HepG2 (cell line): Measurements from ENCODE around the gene ABCC3. TPM values are rescaled to one million over a fixed set of nuclear protein-coding genes. Genes with fewer than 3 reads are reported as not detected.

Experiments
- FIP1L1 ChIP-seq: fragments of 200-400 bp; formaldehyde crosslinking; IDR thresholded peaks from 2 replicates; pipeline ENCODE4 v1.6.1; 2018; ENCODE audit warnings: low read depth, mild to moderate bottlenecking, low read length, moderate library complexity, borderline replicate concordance; ENCODE audit not compliant: insufficient read depth
- FOXO1 ChIP-seq: sonication (generic); formaldehyde crosslinking; IDR thresholded peaks from 2 replicates; pipeline ENCODE4 v1.4.0; 2020; ENCODE audit warnings: missing genetic modification reagents
- GATAD2A ChIP-seq: IDR thresholded peaks from 2 replicates; pipeline ENCODE4 v1.6.1; 2016
- HOMEZ ChIP-seq: IDR thresholded peaks from 2 replicates; pipeline ENCODE4 v1.6.1; 2016; ENCODE audit warnings: low read depth
- JDP2 ChIP-seq: sonication (generic); formaldehyde crosslinking; IDR thresholded peaks from 2 replicates; pipeline ENCODE4 v1.8.1; 2022; ENCODE audit warnings: missing genetic modification reagents, borderline replicate concordance
- JUNB ChIP-seq: sonication (generic); formaldehyde crosslinking; IDR thresholded peaks from 2 replicates; pipeline ENCODE4 v1.8.0; 2022; ENCODE audit warnings: missing genetic modification reagents, mild to moderate bottlenecking, borderline replicate concordance
- KDM2A ChIP-seq: sonication (generic); formaldehyde crosslinking; IDR thresholded peaks from 2 replicates; pipeline ENCODE4 v1.4.0; 2020; ENCODE audit warnings: low read depth, missing genetic modification reagents, borderline replicate concordance
- MED1 ChIP-seq: sonication (generic); formaldehyde crosslinking; IDR thresholded peaks from 2 replicates; pipeline ENCODE4 v1.4.0; 2020; ENCODE audit warnings: missing genetic modification reagents
- MXD3 ChIP-seq: IDR thresholded peaks from 2 replicates; pipeline ENCODE4 v1.6.1; 2016; ENCODE audit warnings: mild to moderate bottlenecking, missing biosample characterization, missing genetic modification reagents
- PHB2 ChIP-seq: fragments of 450-650 bp; IDR thresholded peaks from 2 replicates; pipeline ENCODE4 v1.6.1; 2018; ENCODE audit not compliant: partially characterized antibody
- SIN3A ChIP-seq: IDR thresholded peaks from 2 replicates; pipeline ENCODE4 v1.6.1; 2011; ENCODE audit warnings: low read depth, mild to moderate bottlenecking, control low read depth, low read length, borderline replicate concordance
- SP4 ChIP-seq: sonication (generic); formaldehyde crosslinking; IDR thresholded peaks from 2 replicates; pipeline ENCODE4 v1.8.1; 2023; ENCODE audit warnings: mild to moderate bottlenecking, missing genetic modification reagents
- SRSF9 ChIP-seq: fragments of 200-400 bp; formaldehyde crosslinking; IDR thresholded peaks from 2 replicates; pipeline ENCODE4 v1.6.1; 2018; ENCODE audit warnings: borderline replicate concordance, mild to moderate bottlenecking, low read depth, low read length; ENCODE audit not compliant: insufficient read depth, poor library complexity, severe bottlenecking
- TEAD3 ChIP-seq: optimal IDR thresholded peaks from 2 replicates; pipeline ENCODE3; 2016; ENCODE audit warnings: borderline replicate concordance
- TGIF2 ChIP-seq: IDR thresholded peaks from 2 replicates; pipeline ENCODE4 v1.6.1; 2016; ENCODE audit warnings: control low read depth, missing compliant biosample characterization
- THAP11 ChIP-seq: IDR thresholded peaks from 2 replicates; pipeline ENCODE4 v1.6.1; 2016; ENCODE audit warnings: missing biosample characterization, missing genetic modification reagents
- ZBTB14 ChIP-seq: sonication (generic); formaldehyde crosslinking; IDR thresholded peaks from 2 replicates; pipeline ENCODE4 v1.4.0; 2020; ENCODE audit warnings: missing genetic modification reagents
- ZBTB43 ChIP-seq: sonication (generic); formaldehyde crosslinking; conservative IDR thresholded peaks from 2 replicates; pipeline ENCODE4 v1.4.0; 2020; ENCODE audit warnings: missing genetic modification reagents
- ZFP82 ChIP-seq: sonication (generic); formaldehyde crosslinking; IDR thresholded peaks from 2 replicates; pipeline ENCODE4 v1.5.1; 2020; ENCODE audit warnings: mild to moderate bottlenecking, missing genetic modification reagents, borderline replicate concordance
- ZHX1 ChIP-seq: sonication (generic); formaldehyde crosslinking; IDR thresholded peaks from 2 replicates; pipeline ENCODE4 v1.8.1; 2022; ENCODE audit warnings: low read depth, mild to moderate bottlenecking, missing genetic modification reagents
- ZNF256 ChIP-seq: sonication (generic); formaldehyde crosslinking; conservative IDR thresholded peaks from 2 replicates; pipeline ENCODE4 v1.4.0; 2020; ENCODE audit warnings: missing genetic modification reagents
- ZNF446 ChIP-seq: sonication (generic); formaldehyde crosslinking; IDR thresholded peaks from 2 replicates; pipeline ENCODE4 v1.5.0; 2020; ENCODE audit warnings: mild to moderate bottlenecking, missing genetic modification reagents
- ZNF563 ChIP-seq: sonication (generic); formaldehyde crosslinking; IDR thresholded peaks from 2 replicates; pipeline ENCODE4 v1.8.0; 2022; ENCODE audit warnings: mild to moderate bottlenecking, moderate library complexity, missing genetic modification reagents
- polyA plus RNA-seq, 8 experiments: library from polyadenylated mRNA; depleted of rRNA in 3 of 8; stranded (reverse) in 7 of 8; unstranded in 1 of 8; fragments of >200 nt; fragmentation: Illumina TruSeq in 4 of 8; extraction: Trizol in 4 of 8; gene quantifications; 2 replicates each; pipeline versions ENCODE4 v1.2.1 to v1.2.3, GENCODE V29; 2011 to 2016; ENCODE audit warnings: low read depth in 4 of 8, missing spikeins in 1 of 8, mixed read lengths in 1 of 8; ENCODE audit not compliant: insufficient read depth in 1 of 8
- total RNA-seq, 5 experiments: library from RNA; depleted of rRNA; stranded (reverse); fragments of >200 nt; fragmentation: Illumina TruSeq; extraction: Trizol; gene quantifications; 2 replicates each; pipeline ENCODE4 v1.2.3, GENCODE V29; 2016; ENCODE audit warnings: low read depth in 1 of 5

The ABCC3 gene
- total and polyA plus RNA-seq, 2 of the 13 experiments (the other 11 are each of a cell fraction or from before 2014, with no cell fraction given): 25.2 to 50.7 TPM

GRCh38 chr17:50684612-50685333 lies 50.1 kb downstream of the ABCC3 start (continued):
- TF ChIP-seq ZBTB43 (CRISPR knock-in tag) (peak; percentile 93), MXD3 (peak; percentile 80), ZNF256 (CRISPR knock-in tag) (peak; percentile 35; the same call in 1 of the 2 replicates), JDP2 (CRISPR knock-in tag) (peak; percentile 79; the same call in 1 of the 2 replicates), FOXO1 (CRISPR knock-in tag) (peak; percentile 98), TGIF2 (CRISPR knock-in tag) (peak; percentile 65), PHB2 (no peak), SP4 (CRISPR knock-in tag) (peak; percentile 57; the same call in 1 of the 2 replicates), ZNF563 (CRISPR knock-in tag) (peak; percentile 79), KDM2A (CRISPR knock-in tag) (peak; percentile 95), ZHX1 (CRISPR knock-in tag) (peak; percentile 93), ZFP82 (CRISPR knock-in tag) (peak; percentile 62; the same call in 1 of the 2 replicates), FIP1L1 (0 out of 2 replicates have a peak, but pooled peaks have one; percentile 72), GATAD2A (CRISPR knock-in tag) (peak; percentile 99), MED1 (peak; percentile 98), SIN3A (peak; percentile 70; the same call in 1 of the 2 replicates), THAP11 (peak; percentile 85), JUNB (CRISPR knock-in tag) (peak; percentile 53; the same call in 1 of the 2 replicates), TEAD3 (CRISPR knock-in tag) (peak; percentile 92), SRSF9 (no peak), ZBTB14 (CRISPR knock-in tag) (no peak; the same call in 1 of the 2 replicates), HOMEZ (CRISPR knock-in tag) (peak; percentile 38; the same call in 1 of the 2 replicates), ZNF446 (CRISPR knock-in tag) (peak; percentile 72; the same call in 1 of the 2 replicates)
